Lower leg skin (tissue), 3 donors: ENCODE measurements around the gene XCL2.

Experiments used
- POLR2A ChIP-seq, 2 donors: fragments of 450-650 bp; IDR thresholded peaks; one replicate each; pipeline ENCODE4 v1.6.1; 2016 to 2017; ENCODE audit warnings: antibody characterized with exemption in 2 of 2, mild to moderate bottlenecking in 1 of 2, moderate library complexity in 1 of 2
- TF ChIP-seq, protein P1 (sequence below), 3 donors: fragments of 450-650 bp; IDR thresholded peaks; one replicate each; pipeline ENCODE4 v1.5.1; 2016; ENCODE audit warnings: antibody characterized with exemption in 3 of 3, mild to moderate bottlenecking in 3 of 3, moderate library complexity in 2 of 3

DNA sequence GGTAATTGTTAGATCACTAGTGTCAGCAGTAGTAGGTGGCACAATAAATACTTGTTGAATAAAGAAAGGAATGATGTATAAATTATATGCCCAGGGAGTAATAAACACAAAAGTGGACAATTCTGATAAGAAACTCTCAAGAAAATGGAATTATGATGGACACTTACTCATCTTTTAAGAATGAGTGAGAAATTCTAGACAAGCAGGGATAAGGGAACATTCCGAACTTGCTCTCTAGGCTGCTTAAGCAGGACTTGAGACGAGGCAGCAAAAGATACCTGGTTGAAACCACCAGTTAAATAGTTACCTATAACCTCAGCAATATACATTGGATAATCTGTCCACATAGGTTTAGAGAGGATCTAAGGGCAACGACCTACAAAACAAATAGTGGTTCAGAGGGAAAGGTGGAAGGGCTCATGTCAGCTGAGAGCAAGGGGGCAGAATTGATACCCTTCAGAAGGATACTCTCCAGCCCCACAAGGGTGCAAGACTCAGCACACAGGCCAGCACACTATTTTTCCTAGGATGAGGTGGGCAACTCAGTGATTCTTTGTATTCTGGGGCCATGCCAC lies 46.3 kb downstream of the XCL2 start:
- TF ChIP-seq, protein P1, sequence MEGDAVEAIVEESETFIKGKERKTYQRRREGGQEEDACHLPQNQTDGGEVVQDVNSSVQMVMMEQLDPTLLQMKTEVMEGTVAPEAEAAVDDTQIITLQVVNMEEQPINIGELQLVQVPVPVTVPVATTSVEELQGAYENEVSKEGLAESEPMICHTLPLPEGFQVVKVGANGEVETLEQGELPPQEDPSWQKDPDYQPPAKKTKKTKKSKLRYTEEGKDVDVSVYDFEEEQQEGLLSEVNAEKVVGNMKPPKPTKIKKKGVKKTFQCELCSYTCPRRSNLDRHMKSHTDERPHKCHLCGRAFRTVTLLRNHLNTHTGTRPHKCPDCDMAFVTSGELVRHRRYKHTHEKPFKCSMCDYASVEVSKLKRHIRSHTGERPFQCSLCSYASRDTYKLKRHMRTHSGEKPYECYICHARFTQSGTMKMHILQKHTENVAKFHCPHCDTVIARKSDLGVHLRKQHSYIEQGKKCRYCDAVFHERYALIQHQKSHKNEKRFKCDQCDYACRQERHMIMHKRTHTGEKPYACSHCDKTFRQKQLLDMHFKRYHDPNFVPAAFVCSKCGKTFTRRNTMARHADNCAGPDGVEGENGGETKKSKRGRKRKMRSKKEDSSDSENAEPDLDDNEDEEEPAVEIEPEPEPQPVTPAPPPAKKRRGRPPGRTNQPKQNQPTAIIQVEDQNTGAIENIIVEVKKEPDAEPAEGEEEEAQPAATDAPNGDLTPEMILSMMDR (IDR thresholded peaks at IDR 0.05) = no peak
- TF ChIP-seq POLR2A (IDR thresholded peaks at IDR 0.05) = no peak
